ENCODE data around the gene PTPRD.

The PTPRD gene

DNA sequence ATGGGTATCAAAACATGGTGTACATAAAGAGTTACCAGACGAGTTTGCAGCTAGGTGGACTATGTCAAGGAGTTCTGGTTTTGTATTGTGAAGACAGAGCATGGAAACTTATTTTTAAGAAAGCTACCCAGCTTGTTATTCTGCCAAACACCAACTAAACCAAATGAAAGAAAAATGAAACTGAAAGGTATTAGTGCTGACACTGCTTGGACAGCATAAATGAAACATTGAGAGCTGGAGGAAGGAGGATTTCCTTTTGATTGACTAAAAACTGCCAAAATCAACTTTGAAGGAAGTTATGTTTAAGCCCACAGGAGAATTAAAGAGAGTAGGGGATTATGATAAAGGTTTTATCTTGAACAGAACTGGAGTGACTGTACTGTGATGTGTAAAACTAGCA lies 766.2 kb downstream of the PTPRD start:
- Histone ChIP-seq H3K4me1 (ENCODE audit: control insufficient read depth, insufficient read depth, low read length) (no peaks in the 10 kb centered on the region), H3K36me3 (ENCODE audit: control insufficient read depth, insufficient read depth, low read length) (no peaks in the 10 kb centered on the region), H3K9me3 (ENCODE audit: control insufficient read depth, low read length) (no peaks in the 10 kb centered on the region), H3K4me3 (ENCODE audit: insufficient read depth, low read depth, low read length) (no peak overlapping the region), H3K27ac (ENCODE audit: insufficient read depth, low read depth, low read length, poor library complexity, severe bottlenecking) (no peak overlapping the region), H3K27me3 (ENCODE audit: control insufficient read depth, insufficient read depth, low read length, poor library complexity, severe bottlenecking) (no peaks in the 10 kb centered on the region)
- 88% methylated on average over 1 of the region's 1 CpG; no CpG with 5 or more reads in 1 of the 2 experiments for WGBS, 2 experiments

DNA sequence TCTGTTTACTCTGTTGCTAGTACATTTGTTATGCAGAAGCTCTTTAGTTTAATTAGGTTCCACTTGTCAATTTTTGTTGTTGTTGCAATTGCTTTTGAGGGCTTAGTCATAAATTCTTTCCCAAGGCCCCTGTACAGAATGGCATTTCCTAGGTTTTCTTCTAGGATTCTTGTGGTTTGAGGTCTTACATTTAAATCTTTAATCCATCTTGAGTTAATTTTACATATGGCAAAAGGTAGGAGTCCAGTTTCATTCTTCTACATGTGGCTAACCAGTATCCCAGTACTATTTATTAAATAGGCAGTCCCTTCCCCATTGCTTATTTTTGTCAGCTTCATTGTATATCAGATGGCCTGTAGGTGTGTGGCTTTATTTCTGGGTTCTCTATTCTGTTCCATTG lies 792.4 kb downstream of the PTPRD start:
- Histone ChIP-seq H3K36me3 (ENCODE audit: control insufficient read depth, insufficient read depth, low read length) (no peaks in the 10 kb centered on the region), H3K27me3 (ENCODE audit: control insufficient read depth, insufficient read depth, low read length, poor library complexity, severe bottlenecking) (no peaks in the 10 kb centered on the region), H3K27ac (ENCODE audit: insufficient read depth, low read depth, low read length, poor library complexity, severe bottlenecking) (no peak overlapping the region), H3K4me1 (ENCODE audit: control insufficient read depth, insufficient read depth, low read length) (no peaks in the 10 kb centered on the region), H3K9me3 (ENCODE audit: control insufficient read depth, low read length) (no peaks in the 10 kb centered on the region), H3K4me3 (ENCODE audit: insufficient read depth, low read depth, low read length) (no peak overlapping the region)

- Histone ChIP-seq H3K27me3 (ENCODE audit: control insufficient read depth, insufficient read depth, low read length, poor library complexity, severe bottlenecking) (no peaks in the 10 kb centered on the region), H3K9me3 (ENCODE audit: control insufficient read depth, low read length) (no peaks in the 10 kb centered on the region), H3K36me3 (ENCODE audit: control insufficient read depth, insufficient read depth, low read length) (no peaks in the 10 kb centered on the region), H3K4me3 (ENCODE audit: insufficient read depth, low read depth, low read length) (no peak overlapping the region), H3K27ac (ENCODE audit: insufficient read depth, low read depth, low read length, poor library complexity, severe bottlenecking) (no peak overlapping the region), H3K4me1 (ENCODE audit: control insufficient read depth, insufficient read depth, low read length) (no peaks in the 10 kb centered on the region)
- WGBS, 2 experiments = 94 to 95% methylated on average over 4 to 5 of the region's 5 CpGs
Observed at GRCh38 chr9:9819886-9820285, 792.9 kb downstream of the PTPRD start.

- no peaks in the 10 kb centered on the region for H3K36me3 ChIP-seq (ENCODE audit: control insufficient read depth, insufficient read depth, low read length)
- no peaks in the 10 kb centered on the region for H3K9me3 ChIP-seq (ENCODE audit: control insufficient read depth, low read length)
- H3K27ac ChIP-seq (ENCODE audit: insufficient read depth, low read depth, low read length, poor library complexity, severe bottlenecking) = no peak overlapping the region
- H3K27me3 ChIP-seq (ENCODE audit: control insufficient read depth, insufficient read depth, low read length, poor library complexity, severe bottlenecking) = no peaks in the 10 kb centered on the region
- H3K4me1 ChIP-seq (ENCODE audit: control insufficient read depth, insufficient read depth, low read length) = no peaks in the 10 kb centered on the region
- no peak overlapping the region for H3K4me3 ChIP-seq (ENCODE audit: insufficient read depth, low read depth, low read length)
- WGBS, 2 experiments = no CpG with 5 or more reads among the region's 2 CpGs
Observed at GRCh38 chr9:9817176-9817575, 795.6 kb downstream of the PTPRD start.

- Histone ChIP-seq H3K27me3 (ENCODE audit: control insufficient read depth, insufficient read depth, low read length, poor library complexity, severe bottlenecking) (no peaks in the 10 kb centered on the region), H3K27ac (ENCODE audit: insufficient read depth, low read depth, low read length, poor library complexity, severe bottlenecking) (no peak overlapping the region), H3K4me3 (ENCODE audit: insufficient read depth, low read depth, low read length) (no peak overlapping the region), H3K4me1 (ENCODE audit: control insufficient read depth, insufficient read depth, low read length) (no peaks in the 10 kb centered on the region), H3K36me3 (ENCODE audit: control insufficient read depth, insufficient read depth, low read length) (no peaks in the 10 kb centered on the region), H3K9me3 (ENCODE audit: control insufficient read depth, low read length) (no peaks in the 10 kb centered on the region)
- WGBS, 2 experiments = 86% methylated on average over 1 of the region's 1 CpG; no CpG with 5 or more reads in 1 of the 2 experiments
Observed at GRCh38 chr9:9804109-9804508, 808.7 kb downstream of the PTPRD start.

DNA sequence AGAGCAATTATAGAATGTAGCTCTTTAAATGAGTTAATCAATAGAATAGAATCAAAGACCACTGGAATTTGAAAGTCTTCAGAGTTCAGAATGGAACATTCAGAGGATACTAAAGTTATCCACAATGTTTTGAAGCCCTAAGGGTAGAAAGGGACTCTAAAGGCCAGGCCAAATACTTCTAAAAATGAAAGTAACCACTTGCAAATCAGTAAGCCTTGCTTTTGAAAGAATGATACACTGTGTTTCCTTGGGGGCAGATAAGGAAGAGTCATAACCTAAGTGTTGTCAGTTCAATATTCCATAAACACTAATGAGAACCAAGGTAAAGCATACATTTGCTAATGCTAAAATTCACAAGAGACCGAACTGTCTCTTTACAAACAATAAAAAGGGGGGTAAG lies 813.5 kb downstream of the PTPRD start:
- Histone ChIP-seq H3K27me3 (ENCODE audit: control insufficient read depth, insufficient read depth, low read length, poor library complexity, severe bottlenecking) (no peaks in the 10 kb centered on the region), H3K9me3 (ENCODE audit: control insufficient read depth, low read length) (no peaks in the 10 kb centered on the region), H3K4me1 (ENCODE audit: control insufficient read depth, insufficient read depth, low read length) (no peaks in the 10 kb centered on the region), H3K36me3 (ENCODE audit: control insufficient read depth, insufficient read depth, low read length) (no peaks in the 10 kb centered on the region), H3K27ac (ENCODE audit: insufficient read depth, low read depth, low read length, poor library complexity, severe bottlenecking) (no peak overlapping the region), H3K4me3 (ENCODE audit: insufficient read depth, low read depth, low read length) (no peak overlapping the region)
- WGBS, 2 experiments = 100% methylated on average over 1 of the region's 1 CpG; no CpG with 5 or more reads in 1 of the 2 experiments

GRCh38 chr9:9792144-9792857 lies 820.5 kb downstream of the PTPRD start:
- Histone ChIP-seq H3K27ac (ENCODE audit: insufficient read depth, low read depth, low read length, poor library complexity, severe bottlenecking) (no peak overlapping the region), H3K9me3 (ENCODE audit: control insufficient read depth, low read length) (no peaks in the 10 kb centered on the region), H3K4me1 (ENCODE audit: control insufficient read depth, insufficient read depth, low read length) (no peaks in the 10 kb centered on the region), H3K4me3 (ENCODE audit: insufficient read depth, low read depth, low read length) (no peak overlapping the region), H3K27me3 (ENCODE audit: control insufficient read depth, insufficient read depth, low read length, poor library complexity, severe bottlenecking) (no peaks in the 10 kb centered on the region), H3K36me3 (ENCODE audit: control insufficient read depth, insufficient read depth, low read length) (no peaks in the 10 kb centered on the region)
- 88% methylated on average over 1 of the region's 1 CpG; no CpG with 5 or more reads in 1 of the 2 experiments for WGBS, 2 experiments

GRCh38 chr9:9791611-9792010 lies 821.2 kb downstream of the PTPRD start:
- Histone ChIP-seq H3K36me3 (ENCODE audit: control insufficient read depth, insufficient read depth, low read length) (no peaks in the 10 kb centered on the region), H3K4me1 (ENCODE audit: control insufficient read depth, insufficient read depth, low read length) (no peaks in the 10 kb centered on the region), H3K27me3 (ENCODE audit: control insufficient read depth, insufficient read depth, low read length, poor library complexity, severe bottlenecking) (no peaks in the 10 kb centered on the region), H3K9me3 (ENCODE audit: control insufficient read depth, low read length) (no peaks in the 10 kb centered on the region), H3K27ac (ENCODE audit: insufficient read depth, low read depth, low read length, poor library complexity, severe bottlenecking) (no peak overlapping the region), H3K4me3 (ENCODE audit: insufficient read depth, low read depth, low read length) (no peak overlapping the region)
- WGBS, 2 experiments = no CpG with 5 or more reads among the region's 1 CpG

DNA sequence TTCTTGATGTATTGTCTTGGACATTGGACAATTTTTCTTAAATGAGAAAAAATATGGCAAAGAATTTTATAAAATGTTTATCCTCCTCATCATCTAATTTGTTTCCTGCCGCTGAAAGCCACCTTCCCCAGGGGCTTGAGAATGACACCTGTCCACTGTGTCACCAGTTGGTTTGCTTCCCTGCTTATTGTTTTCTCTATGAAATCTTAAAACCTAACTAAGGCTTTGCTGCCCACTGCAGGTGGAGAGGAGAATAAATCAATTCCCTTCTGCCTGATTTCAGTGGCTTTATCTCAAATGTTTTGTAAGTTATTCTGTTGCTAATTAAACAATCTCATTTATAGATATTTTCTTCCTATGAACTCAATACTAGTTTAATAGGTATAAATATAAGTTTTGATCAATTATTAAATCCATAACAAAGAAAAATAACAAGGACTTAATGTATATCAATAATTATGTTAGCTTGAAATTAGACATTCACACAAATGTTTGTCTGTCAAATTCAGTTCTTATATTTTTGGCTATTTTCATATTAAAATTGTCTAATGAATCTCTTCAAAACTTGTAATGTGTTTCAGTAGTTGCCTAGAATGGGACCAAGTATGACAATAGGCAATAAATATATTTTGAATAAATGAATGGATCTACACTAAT lies 822.5 kb downstream of the PTPRD start:
- Histone ChIP-seq H3K4me1 (ENCODE audit: control insufficient read depth, insufficient read depth, low read length) (no peaks in the 10 kb centered on the region), H3K27ac (ENCODE audit: insufficient read depth, low read depth, low read length, poor library complexity, severe bottlenecking) (no peak overlapping the region), H3K27me3 (ENCODE audit: control insufficient read depth, insufficient read depth, low read length, poor library complexity, severe bottlenecking) (no peaks in the 10 kb centered on the region), H3K36me3 (ENCODE audit: control insufficient read depth, insufficient read depth, low read length) (no peaks in the 10 kb centered on the region), H3K4me3 (ENCODE audit: insufficient read depth, low read depth, low read length) (no peak overlapping the region), H3K9me3 (ENCODE audit: control insufficient read depth, low read length) (no peaks in the 10 kb centered on the region)
- WGBS, 2 experiments = 42 to 55% methylated on average over 1 of the region's 1 CpG

- H3K4me1 ChIP-seq (ENCODE audit: control insufficient read depth, insufficient read depth, low read length) = no peaks in the 10 kb centered on the region
- no peaks in the 10 kb centered on the region for H3K27me3 ChIP-seq (ENCODE audit: control insufficient read depth, insufficient read depth, low read length, poor library complexity, severe bottlenecking)
- no peak overlapping the region for H3K27ac ChIP-seq (ENCODE audit: insufficient read depth, low read depth, low read length, poor library complexity, severe bottlenecking)
- no peak overlapping the region for H3K4me3 ChIP-seq (ENCODE audit: insufficient read depth, low read depth, low read length)
- 80 to 89% methylated on average over 3 to 4 of the region's 4 CpGs for WGBS, 2 experiments
- no peaks in the 10 kb centered on the region for H3K36me3 ChIP-seq (ENCODE audit: control insufficient read depth, insufficient read depth, low read length)
- H3K9me3 ChIP-seq (ENCODE audit: control insufficient read depth, low read length) = no peaks in the 10 kb centered on the region
Observed at GRCh38 chr9:9783711-9784110, 829.1 kb downstream of the PTPRD start.
